ENCODE measurements around the gene SLCO3A1.

The SLCO3A1 gene

GRCh38 chr15:92019706-92020105, 166.2 kb downstream of the SLCO3A1 start:
- no peak overlapping the region for H3K9ac ChIP-seq (ENCODE audit: low read length)
- no peak for DNase-seq
- no peak overlapping the region for H3K18ac ChIP-seq (ENCODE audit: low read length)
- H2BK5ac ChIP-seq (ENCODE audit: low read depth, low read length, poor library complexity), result no peak overlapping the region
- no peak overlapping the region for H4K12ac ChIP-seq (ENCODE audit: low read depth, low read length)
- no peaks in the 10 kb centered on the region for H3K27me3 ChIP-seq (ENCODE audit: insufficient read depth, low read length)
- H3K4ac ChIP-seq (ENCODE audit: low read depth, low read length), result no peak overlapping the region
- H2BK12ac ChIP-seq (ENCODE audit: low read length), result no peak overlapping the region
- H2AFZ ChIP-seq (ENCODE audit: insufficient read depth, low read length, poor library complexity), result no peak overlapping the region
- no peaks in the 10 kb centered on the region for H3K4me1 ChIP-seq (ENCODE audit: control insufficient read depth in 1 of 2, insufficient read depth in 2 of 2, low read length in 2 of 2)
- H3K4me3 ChIP-seq (ENCODE audit: low read depth, low read length), result no peak overlapping the region
- H4K91ac ChIP-seq (ENCODE audit: low read depth, low read length), result no peak overlapping the region
- H3K79me1 ChIP-seq (ENCODE audit: low read length), result no peaks in the 10 kb centered on the region
- no peak overlapping the region for H3K14ac ChIP-seq (ENCODE audit: low read length)
- no peak overlapping the region for H2AK5ac ChIP-seq (ENCODE audit: low read length)
- H3K4me2 ChIP-seq (ENCODE audit: low read length), result no peak overlapping the region
- H3K27ac ChIP-seq (ENCODE audit: low read depth, low read length), result no peak overlapping the region
- no peak overlapping the region for H3K23ac ChIP-seq (ENCODE audit: low read length)
- no peaks in the 10 kb centered on the region for H3K9me3 ChIP-seq (ENCODE audit: insufficient read depth, low read depth, low read length)
- H3K36me3 ChIP-seq (ENCODE audit: control insufficient read depth in 1 of 2, insufficient read depth in 2 of 2, low read length in 2 of 2), result no peaks in the 10 kb centered on the region
- no peak overlapping the region for H4K8ac ChIP-seq (ENCODE audit: low read depth, low read length)
- no peak overlapping the region for H2BK120ac ChIP-seq (ENCODE audit: insufficient read depth, low read length, poor library complexity)
- WGBS (ENCODE audit: extremely low coverage, insufficient coverage, insufficient read length), result no CpG with 5 or more reads among the region's 7 CpGs
- H3K79me2 ChIP-seq (ENCODE audit: control insufficient read depth, insufficient read depth, low read length, poor library complexity), result no peaks in the 10 kb centered on the region

GRCh38 chr15:92020207-92020606, 166.7 kb downstream of the SLCO3A1 start:
- H3K27me3 ChIP-seq (ENCODE audit: insufficient read depth, low read length), result no peaks in the 10 kb centered on the region
- H3K14ac ChIP-seq (ENCODE audit: low read length), result no peak overlapping the region
- no peak for DNase-seq
- no peak overlapping the region for H4K12ac ChIP-seq (ENCODE audit: low read depth, low read length)
- H4K8ac ChIP-seq (ENCODE audit: low read depth, low read length), result no peak overlapping the region
- H2AK5ac ChIP-seq (ENCODE audit: low read length), result no peak overlapping the region
- H3K27ac ChIP-seq (ENCODE audit: low read depth, low read length), result no peak overlapping the region
- no peak overlapping the region for H3K9ac ChIP-seq (ENCODE audit: low read length)
- H3K79me2 ChIP-seq (ENCODE audit: control insufficient read depth, insufficient read depth, low read length, poor library complexity), result no peaks in the 10 kb centered on the region
- H3K4ac ChIP-seq (ENCODE audit: low read depth, low read length), result no peak overlapping the region
- H2BK12ac ChIP-seq (ENCODE audit: low read length), result no peak overlapping the region
- H3K9me3 ChIP-seq (ENCODE audit: insufficient read depth, low read depth, low read length), result no peaks in the 10 kb centered on the region
- no peaks in the 10 kb centered on the region for H3K79me1 ChIP-seq (ENCODE audit: low read length)
- no peaks in the 10 kb centered on the region for H3K4me1 ChIP-seq (ENCODE audit: control insufficient read depth in 1 of 2, insufficient read depth in 2 of 2, low read length in 2 of 2)
- no peak overlapping the region for H3K23ac ChIP-seq (ENCODE audit: low read length)
- H3K4me3 ChIP-seq (ENCODE audit: low read depth, low read length), result no peak overlapping the region
- no peak overlapping the region for H2BK120ac ChIP-seq (ENCODE audit: insufficient read depth, low read length, poor library complexity)
- WGBS (ENCODE audit: extremely low coverage, insufficient coverage, insufficient read length), result no CpG with 5 or more reads among the region's 2 CpGs
- no peak overlapping the region for H3K18ac ChIP-seq (ENCODE audit: low read length)
- no peak overlapping the region for H3K4me2 ChIP-seq (ENCODE audit: low read length)
- H2BK5ac ChIP-seq (ENCODE audit: low read depth, low read length, poor library complexity), result no peak overlapping the region
- H4K91ac ChIP-seq (ENCODE audit: low read depth, low read length), result no peak overlapping the region
- no peak overlapping the region for H2AFZ ChIP-seq (ENCODE audit: insufficient read depth, low read length, poor library complexity)
- H3K36me3 ChIP-seq (ENCODE audit: control insufficient read depth in 1 of 2, insufficient read depth in 2 of 2, low read length in 2 of 2), result no peaks in the 10 kb centered on the region

GRCh38 chr15:92020804-92021203, 167.3 kb downstream of the SLCO3A1 start:
- no CpG with 5 or more reads among the region's 3 CpGs for WGBS (ENCODE audit: extremely low coverage, insufficient coverage, insufficient read length)
- H4K91ac ChIP-seq (ENCODE audit: low read depth, low read length), result no peak overlapping the region
- no peak overlapping the region for H3K9ac ChIP-seq (ENCODE audit: low read length)
- no peak overlapping the region for H3K18ac ChIP-seq (ENCODE audit: low read length)
- H3K4me2 ChIP-seq (ENCODE audit: low read length), result no peak overlapping the region
- no peaks in the 10 kb centered on the region for H3K27me3 ChIP-seq (ENCODE audit: insufficient read depth, low read length)
- H3K79me1 ChIP-seq (ENCODE audit: low read length), result no peaks in the 10 kb centered on the region
- H4K12ac ChIP-seq (ENCODE audit: low read depth, low read length), result no peak overlapping the region
- no peak overlapping the region for H2BK12ac ChIP-seq (ENCODE audit: low read length)
- no peak for DNase-seq
- no peak overlapping the region for H2AK5ac ChIP-seq (ENCODE audit: low read length)
- H3K4me1 ChIP-seq (ENCODE audit: control insufficient read depth in 1 of 2, insufficient read depth in 2 of 2, low read length in 2 of 2), result no peaks in the 10 kb centered on the region
- no peak overlapping the region for H3K14ac ChIP-seq (ENCODE audit: low read length)
- H2BK120ac ChIP-seq (ENCODE audit: insufficient read depth, low read length, poor library complexity), result no peak overlapping the region
- H3K27ac ChIP-seq (ENCODE audit: low read depth, low read length), result no peak overlapping the region
- H3K4ac ChIP-seq (ENCODE audit: low read depth, low read length), result no peak overlapping the region
- H3K36me3 ChIP-seq (ENCODE audit: control insufficient read depth in 1 of 2, insufficient read depth in 2 of 2, low read length in 2 of 2), result no peaks in the 10 kb centered on the region
- no peak overlapping the region for H2BK5ac ChIP-seq (ENCODE audit: low read depth, low read length, poor library complexity)
- no peak overlapping the region for H2AFZ ChIP-seq (ENCODE audit: insufficient read depth, low read length, poor library complexity)
- no peak overlapping the region for H3K23ac ChIP-seq (ENCODE audit: low read length)
- no peaks in the 10 kb centered on the region for H3K79me2 ChIP-seq (ENCODE audit: control insufficient read depth, insufficient read depth, low read length, poor library complexity)
- no peaks in the 10 kb centered on the region for H3K9me3 ChIP-seq (ENCODE audit: insufficient read depth, low read depth, low read length)
- H3K4me3 ChIP-seq (ENCODE audit: low read depth, low read length), result no peak overlapping the region
- H4K8ac ChIP-seq (ENCODE audit: low read depth, low read length), result no peak overlapping the region

GRCh38 chr15:92021792-92022191, 168.3 kb downstream of the SLCO3A1 start:
- H4K8ac ChIP-seq (ENCODE audit: low read depth, low read length), result no peak overlapping the region
- H3K18ac ChIP-seq (ENCODE audit: low read length), result no peak overlapping the region
- H3K23ac ChIP-seq (ENCODE audit: low read length), result no peak overlapping the region
- no peak overlapping the region for H2BK12ac ChIP-seq (ENCODE audit: low read length)
- WGBS (ENCODE audit: extremely low coverage, insufficient coverage, insufficient read length), result no CpG with 5 or more reads among the region's 5 CpGs
- no peak overlapping the region for H2BK5ac ChIP-seq (ENCODE audit: low read depth, low read length, poor library complexity)
- H3K79me1 ChIP-seq (ENCODE audit: low read length), result no peaks in the 10 kb centered on the region
- H2AK5ac ChIP-seq (ENCODE audit: low read length), result no peak overlapping the region
- H2BK120ac ChIP-seq (ENCODE audit: insufficient read depth, low read length, poor library complexity), result no peak overlapping the region
- no peak overlapping the region for H2AFZ ChIP-seq (ENCODE audit: insufficient read depth, low read length, poor library complexity)
- no peaks in the 10 kb centered on the region for H3K36me3 ChIP-seq (ENCODE audit: control insufficient read depth in 1 of 2, insufficient read depth in 2 of 2, low read length in 2 of 2)
- H3K14ac ChIP-seq (ENCODE audit: low read length), result no peak overlapping the region
- no peaks in the 10 kb centered on the region for H3K4me1 ChIP-seq (ENCODE audit: control insufficient read depth in 1 of 2, insufficient read depth in 2 of 2, low read length in 2 of 2)
- H3K27ac ChIP-seq (ENCODE audit: low read depth, low read length), result no peak overlapping the region
- H4K91ac ChIP-seq (ENCODE audit: low read depth, low read length), result no peak overlapping the region
- no peak overlapping the region for H4K12ac ChIP-seq (ENCODE audit: low read depth, low read length)
- H3K9ac ChIP-seq (ENCODE audit: low read length), result no peak overlapping the region
- no peak for DNase-seq
- H3K4ac ChIP-seq (ENCODE audit: low read depth, low read length), result no peak overlapping the region
- H3K9me3 ChIP-seq (ENCODE audit: insufficient read depth, low read depth, low read length), result no peaks in the 10 kb centered on the region
- H3K4me3 ChIP-seq (ENCODE audit: low read depth, low read length), result no peak overlapping the region
- H3K79me2 ChIP-seq (ENCODE audit: control insufficient read depth, insufficient read depth, low read length, poor library complexity), result no peaks in the 10 kb centered on the region
- H3K27me3 ChIP-seq (ENCODE audit: insufficient read depth, low read length), result no peaks in the 10 kb centered on the region
- H3K4me2 ChIP-seq (ENCODE audit: low read length), result no peak overlapping the region
